NCI-H748 treated with DMSO at 0.1 percent for 48 hours (cell line): ENCODE measurements around the gene GTF2IRD1.
"Not testable (repeated sequence)": the region's sequence is repeated elsewhere in the genome, so short reads cannot be mapped to it uniquely, and the experiment has no call there.

Experiments used
- DNase-seq: peaks from one replicate; lab custom pipeline; 2025; lab: John Stamatoyannopoulos, UW

Gene GTF2IRD1

GRCh38 chr7:74516214-74516613 is 62.5 kb downstream of the GTF2IRD1 start:
- no peak for DNase-seq

- no peak for DNase-seq
Measured at GRCh38 chr7:74518041-74518440, 64.3 kb downstream of the GTF2IRD1 start.

GRCh38 chr7:74518654-74519053 is 64.9 kb downstream of the GTF2IRD1 start:
- DNase-seq = no peak

GRCh38 chr7:74519395-74519794 is 65.7 kb downstream of the GTF2IRD1 start:
- no peak for DNase-seq

- no peak for DNase-seq
Measured at GRCh38 chr7:74521855-74522254, 68.1 kb downstream of the GTF2IRD1 start.

GRCh38 chr7:74522281-74522905 is 68.7 kb downstream of the GTF2IRD1 start:
- DNase-seq = no peak

- DNase-seq = no peak
Measured at GRCh38 chr7:74523015-74523414, 69.3 kb downstream of the GTF2IRD1 start.

GRCh38 chr7:74525140-74525539 is 71.4 kb downstream of the GTF2IRD1 start:
- DNase-seq = no peak

- DNase-seq = peak; percentile 61
Measured at GRCh38 chr7:74525881-74526280, 72.2 kb downstream of the GTF2IRD1 start.

- DNase-seq = no peak
Measured at GRCh38 chr7:74526780-74527179, 73.1 kb downstream of the GTF2IRD1 start.

- DNase-seq = peak; percentile 35
Measured at GRCh38 chr7:74527842-74528241, 74.1 kb downstream of the GTF2IRD1 start.

GRCh38 chr7:74528773-74529172 is 75.1 kb downstream of the GTF2IRD1 start:
- not testable (repeated sequence) for DNase-seq

GRCh38 chr7:74535951-74536356 is 82.2 kb downstream of the GTF2IRD1 start:
- DNase-seq = no peak

- DNase-seq = not testable (repeated sequence)
Measured at GRCh38 chr7:74541937-74542336, 88.2 kb downstream of the GTF2IRD1 start.

GRCh38 chr7:74542558-74543117 is 88.9 kb downstream of the GTF2IRD1 start:
- DNase-seq = peak; percentile 65

GRCh38 chr7:74544706-74545469 is 91.2 kb downstream of the GTF2IRD1 start:
- DNase-seq = peak; percentile 2

GRCh38 chr7:74545921-74546320 is 92.2 kb downstream of the GTF2IRD1 start:
- no peak for DNase-seq

- not testable (repeated sequence) for DNase-seq
Measured at GRCh38 chr7:74553596-74554012, 99.9 kb downstream of the GTF2IRD1 start.

GRCh38 chr7:74554178-74554577 is 100.5 kb downstream of the GTF2IRD1 start:
- no peak for DNase-seq

GRCh38 chr7:74560086-74560719 is 106.5 kb downstream of the GTF2IRD1 start:
- DNase-seq = no peak

- no peak for DNase-seq
Measured at GRCh38 chr7:74561898-74562613, 108.3 kb downstream of the GTF2IRD1 start.

GRCh38 chr7:74563639-74564038 is 109.9 kb downstream of the GTF2IRD1 start:
- DNase-seq = not testable (repeated sequence)
